IPS-20b (cell line): ENCODE results near the gene DDAH1.
"Not testable (repeated sequence)": the region's sequence is repeated elsewhere in the genome, so short reads cannot be mapped to it uniquely, and the experiment has no call there.

ENCODE experiments used
- H3K27ac ChIP-seq: one replicate; pipeline ENCODE4 v1.5.1; 2013; ENCODE audit warnings: low read length
- H3K27me3 ChIP-seq: 2 replicates; pipeline ENCODE4 v1.6.1; 2013; ENCODE audit warnings: mild to moderate bottlenecking, low read length, inconsistent platforms; ENCODE audit not compliant: insufficient read depth
- H3K36me3 ChIP-seq: 2 replicates; pipeline ENCODE4 v1.6.1; 2013; ENCODE audit warnings: low read depth, mild to moderate bottlenecking, inconsistent platforms, low read length, moderate library complexity; ENCODE audit not compliant: insufficient read depth
- H3K4me1 ChIP-seq: 2 replicates; pipeline ENCODE4 v1.6.1; 2013; ENCODE audit warnings: mild to moderate bottlenecking, control low read depth, inconsistent platforms, low read length, moderate library complexity; ENCODE audit not compliant: insufficient read depth
- H3K4me3 ChIP-seq: 2 replicates; pipeline ENCODE4 v1.5.1; 2013; ENCODE audit warnings: mild to moderate bottlenecking, low read length, inconsistent platforms
- H3K9ac ChIP-seq: 2 replicates; pipeline ENCODE4 v1.6.1; 2013; ENCODE audit warnings: low read depth, mild to moderate bottlenecking, inconsistent platforms, low read length, moderate library complexity
- H3K9me3 ChIP-seq: 2 replicates; pipeline ENCODE4 v1.6.1; 2013; ENCODE audit warnings: mild to moderate bottlenecking, low read depth, low read length, inconsistent platforms; ENCODE audit not compliant: insufficient read depth

DDAH1 gene

GRCh38 chr1:85465099-85465785 is at the start of gene DDAH1:
TSS of gene DDAH1 (minus strand) at chr1:85465159. CDS start at chr1:85465045, 114 bp downstream.
- H3K4me1 ChIP-seq, result peaks cover 13% of the 10 kb centered on the region
- H3K9ac ChIP-seq, result peak within 1 kb of the TSS; percentile 65; the same call in 1 of the 2 replicates
- H3K27me3 ChIP-seq, result peaks cover 42% of the 10 kb centered on the region
- peak within 1 kb of the TSS; percentile 82 for H3K4me3 ChIP-seq
- no peaks in the 10 kb centered on the region for H3K9me3 ChIP-seq
- H3K36me3 ChIP-seq, result no peaks in the 10 kb centered on the region
- no peak within 1 kb of the TSS for H3K27ac ChIP-seq

- not testable (repeated sequence) for H3K27me3 ChIP-seq, H3K36me3 ChIP-seq, H3K4me3 ChIP-seq, H3K9me3 ChIP-seq, H3K27ac ChIP-seq, H3K9ac ChIP-seq, H3K4me1 ChIP-seq
Measured at GRCh38 chr1:85513998-85514397, 49.0 kb upstream of the DDAH1 start.

GRCh38 chr1:85504417-85504816 is 39.5 kb upstream of the DDAH1 start:
- Histone ChIP-seq H3K27ac (no peak overlapping the region), H3K9me3 (no peaks in the 10 kb centered on the region), H3K27me3 (no peaks in the 10 kb centered on the region), H3K36me3 (no peaks in the 10 kb centered on the region), H3K9ac (no peak overlapping the region), H3K4me1 (0 out of 2 replicates have a peak, but pooled peaks cover 3% of the 10 kb centered on the region), H3K4me3 (no peak overlapping the region)

- Histone ChIP-seq H3K27me3 (no peaks in the 10 kb centered on the region), H3K27ac (no peak overlapping the region)
Measured at GRCh38 chr1:85502625-85503083, 37.7 kb upstream of the DDAH1 start.

GRCh38 chr1:85502171-85502570 is 37.2 kb upstream of the DDAH1 start:
- Histone ChIP-seq H3K27me3 (no peaks in the 10 kb centered on the region), H3K9me3 (no peaks in the 10 kb centered on the region), H3K9ac (no peak overlapping the region), H3K27ac (no peak overlapping the region), H3K4me3 (no peak overlapping the region), H3K4me1 (0 out of 2 replicates have a peak, but pooled peaks cover 3% of the 10 kb centered on the region), H3K36me3 (no peaks in the 10 kb centered on the region)

More at GRCh38 chr1:85502625-85503083, 37.7 kb upstream of the DDAH1 start:
- Histone ChIP-seq H3K4me1 (0 out of 2 replicates have a peak, but pooled peaks cover 3% of the 10 kb centered on the region), H3K9me3 (no peaks in the 10 kb centered on the region), H3K36me3 (no peaks in the 10 kb centered on the region), H3K9ac (no peak overlapping the region), H3K4me3 (no peak overlapping the region)

GRCh38 chr1:85501355-85501898 is 36.5 kb upstream of the DDAH1 start:
- no peak overlapping the region for H3K9ac ChIP-seq
- H3K9me3 ChIP-seq, result no peaks in the 10 kb centered on the region
- H3K4me1 ChIP-seq, result 0 out of 2 replicates have a peak, but pooled peaks cover 3% of the 10 kb centered on the region
- H3K27me3 ChIP-seq, result no peaks in the 10 kb centered on the region
- H3K36me3 ChIP-seq, result no peaks in the 10 kb centered on the region
- no peak overlapping the region for H3K4me3 ChIP-seq
- H3K27ac ChIP-seq, result no peak overlapping the region

- Histone ChIP-seq H3K4me3 (no peak overlapping the region), H3K27ac (no peak overlapping the region), H3K9me3 (no peaks in the 10 kb centered on the region), H3K4me1 (peaks cover 3% of the 10 kb centered on the region; the same call in 1 of the 2 replicates), H3K27me3 (no peaks in the 10 kb centered on the region), H3K9ac (no peak overlapping the region), H3K36me3 (no peaks in the 10 kb centered on the region)
Measured at GRCh38 chr1:85496941-85497582, 32.1 kb upstream of the DDAH1 start.

GRCh38 chr1:85495556-85495955 is 30.6 kb upstream of the DDAH1 start:
- H3K4me3 ChIP-seq, result no peak overlapping the region
- peaks cover 3% of the 10 kb centered on the region; the same call in 1 of the 2 replicates for H3K4me1 ChIP-seq
- no peaks in the 10 kb centered on the region for H3K9me3 ChIP-seq
- no peaks in the 10 kb centered on the region for H3K27me3 ChIP-seq
- H3K36me3 ChIP-seq, result no peaks in the 10 kb centered on the region
- no peak overlapping the region for H3K27ac ChIP-seq
- no peak overlapping the region for H3K9ac ChIP-seq

GRCh38 chr1:85494904-85495266 is 29.9 kb upstream of the DDAH1 start:
- Histone ChIP-seq H3K9me3 (no peaks in the 10 kb centered on the region), H3K4me3 (no peak overlapping the region), H3K36me3 (no peaks in the 10 kb centered on the region), H3K27ac (no peak overlapping the region), H3K4me1 (peaks cover 3% of the 10 kb centered on the region; the same call in 1 of the 2 replicates), H3K27me3 (no peaks in the 10 kb centered on the region), H3K9ac (no peak overlapping the region)

- H3K9ac ChIP-seq, result no peak overlapping the region
- no peaks in the 10 kb centered on the region for H3K36me3 ChIP-seq
Measured at GRCh38 chr1:85494074-85494903, 29.3 kb upstream of the DDAH1 start.

GRCh38 chr1:85490270-85490985 is 25.5 kb upstream of the DDAH1 start:
- Histone ChIP-seq H3K9ac (no peak overlapping the region), H3K4me3 (no peak overlapping the region), H3K4me1 (peaks cover 3% of the 10 kb centered on the region; the same call in 1 of the 2 replicates), H3K9me3 (no peaks in the 10 kb centered on the region), H3K27ac (no peak overlapping the region), H3K27me3 (no peaks in the 10 kb centered on the region), H3K36me3 (no peaks in the 10 kb centered on the region)

More at GRCh38 chr1:85494074-85494903, 29.3 kb upstream of the DDAH1 start:
- Histone ChIP-seq H3K4me1 (peaks cover 3% of the 10 kb centered on the region; the same call in 1 of the 2 replicates), H3K9me3 (no peaks in the 10 kb centered on the region), H3K27ac (no peak overlapping the region), H3K4me3 (no peak overlapping the region), H3K27me3 (no peaks in the 10 kb centered on the region)
